ENCODE results near the gene PLPPR3. TPM values are rescaled to one million over a fixed set of nuclear protein-coding genes. Genes with fewer than 3 reads are reported as not detected.

Gene PLPPR3
- total RNA-seq, 4 donors from 2014 or later = not detected

GRCh38 chr19:768424-768823 lies 53.3 kb downstream of the PLPPR3 start:
- WGBS = 54% methylated on average over 14 of the region's 14 CpGs
- TF ChIP-seq POLR2A (IDR thresholded peaks at IDR 0.05) (no peak), POLR2AphosphoS5 (IDR thresholded peaks at IDR 0.05) (no peak), CTCF (IDR thresholded peaks at IDR 0.05) (no peak)

GRCh38 chr19:765179-765738 lies 56.5 kb downstream of the PLPPR3 start:
- H3K27me3 ChIP-seq = no peaks in the 10 kb centered on the region
- no peak for TF ChIP-seq POLR2AphosphoS5 (IDR thresholded peaks at IDR 0.05)
- no peak for TF ChIP-seq EP300 (IDR thresholded peaks at IDR 0.05)
- no peak for TF ChIP-seq POLR2A (IDR thresholded peaks at IDR 0.05)
- TF ChIP-seq CTCF (IDR thresholded peaks at IDR 0.05) = no peak

More at GRCh38 chr19:768424-768823, 53.3 kb downstream of the PLPPR3 start:
- Histone ChIP-seq H3K4me1 (peaks cover 12% of the 10 kb centered on the region), H3K27me3 (no peaks in the 10 kb centered on the region), H3K27ac (no peak overlapping the region), H3K36me3 (no peaks in the 10 kb centered on the region), H3K9me3 (no peaks in the 10 kb centered on the region), H3K4me3 (no peak overlapping the region)
- DNase-seq (ENCODE audit: low spot score in 2 of 2) = no peak

GRCh38 chr19:764301-764700 lies 57.5 kb downstream of the PLPPR3 start:
- no peak overlapping the region for H3K4me3 ChIP-seq
- no peaks in the 10 kb centered on the region for H3K9me3 ChIP-seq
- H3K4me1 ChIP-seq = no peaks in the 10 kb centered on the region
- DNase-seq (ENCODE audit: low spot score in 2 of 2) = no peak
- H3K27me3 ChIP-seq = no peaks in the 10 kb centered on the region
- H3K36me3 ChIP-seq = no peaks in the 10 kb centered on the region
- 95% methylated on average over 6 of the region's 12 CpGs for WGBS
- no peak for TF ChIP-seq CTCF (IDR thresholded peaks at IDR 0.05)
- TF ChIP-seq EP300 (IDR thresholded peaks at IDR 0.05) = no peak
- no peak for TF ChIP-seq POLR2AphosphoS5 (IDR thresholded peaks at IDR 0.05)
- TF ChIP-seq POLR2A (IDR thresholded peaks at IDR 0.05) = no peak
- H3K27ac ChIP-seq = no peak overlapping the region

More at GRCh38 chr19:765179-765738, 56.5 kb downstream of the PLPPR3 start:
- 83% methylated on average over 7 of the region's 7 CpGs for WGBS
- no peak for DNase-seq (ENCODE audit: low spot score in 2 of 2)
- Histone ChIP-seq H3K27ac (no peak overlapping the region), H3K36me3 (no peaks in the 10 kb centered on the region), H3K4me1 (peaks cover 2% of the 10 kb centered on the region), H3K9me3 (no peaks in the 10 kb centered on the region), H3K4me3 (no peak overlapping the region)

- H3K9me3 ChIP-seq = no peaks in the 10 kb centered on the region
- H3K27me3 ChIP-seq = no peaks in the 10 kb centered on the region
- DNase-seq (ENCODE audit: low spot score in 2 of 2) = no peak
- no peak for TF ChIP-seq POLR2AphosphoS5 (IDR thresholded peaks at IDR 0.05)
- no peak for TF ChIP-seq CTCF (IDR thresholded peaks at IDR 0.05)
- no peak for TF ChIP-seq EP300 (IDR thresholded peaks at IDR 0.05)
- no peak overlapping the region for H3K27ac ChIP-seq
- H3K36me3 ChIP-seq = no peaks in the 10 kb centered on the region
- H3K4me1 ChIP-seq = no peaks in the 10 kb centered on the region
- H3K4me3 ChIP-seq = no peak overlapping the region
- WGBS = 84% methylated on average over 6 of the region's 6 CpGs
Measured at GRCh38 chr19:763869-764268, 57.9 kb downstream of the PLPPR3 start.

- WGBS = 96% methylated on average over 10 of the region's 10 CpGs
- H3K27me3 ChIP-seq = no peaks in the 10 kb centered on the region
- H3K4me1 ChIP-seq = no peaks in the 10 kb centered on the region
- no peaks in the 10 kb centered on the region for H3K36me3 ChIP-seq
- DNase-seq (ENCODE audit: low spot score in 2 of 2) = no peak
- TF ChIP-seq CTCF (IDR thresholded peaks at IDR 0.05) (no peak), EP300 (IDR thresholded peaks at IDR 0.05) (no peak), POLR2A (IDR thresholded peaks at IDR 0.05) (no peak), POLR2AphosphoS5 (IDR thresholded peaks at IDR 0.05) (no peak)
- no peaks in the 10 kb centered on the region for H3K9me3 ChIP-seq
- H3K27ac ChIP-seq = no peak overlapping the region
- H3K4me3 ChIP-seq = no peak overlapping the region
Measured at GRCh38 chr19:763181-763580, 58.6 kb downstream of the PLPPR3 start.

Other genes with a start within 250 kb of the PLPPR3 start
- 100 to 1,000 TPM; 265 to 314 (median 285) TPM for gene BSG, start 249.4 kb downstream of the PLPPR3 start, total RNA-seq
- 1 to 10 TPM in 1 of 4 donors, under 1 TPM in 3; 0.11 to 1.7 (median 0.81) TPM for gene HCN2, start 232.1 kb downstream of the PLPPR3 start, total RNA-seq
- gene POLRMT, start 188.4 kb downstream of the PLPPR3 start, total RNA-seq = 10 to 100 TPM; 26.0 to 60.4 (median 46.3) TPM
- gene FGF22, start 182.1 kb downstream of the PLPPR3 start, total RNA-seq = 10 to 100 TPM in 2 of 4 donors, 1 to 10 TPM in 2; 5.2 to 13.0 (median 9.2) TPM
- gene RNF126, start 158.7 kb downstream of the PLPPR3 start, total RNA-seq = 100 to 1,000 TPM in 3 of 4 donors, 10 to 100 TPM in 1; 96.0 to 118 (median 106) TPM
- 10 to 100 TPM; 19.6 to 61.4 (median 59.0) TPM for gene FSTL3, start 145.6 kb downstream of the PLPPR3 start, total RNA-seq
- gene PRSS57, start 126.5 kb downstream of the PLPPR3 start, total RNA-seq = not detected
- 10 to 100 TPM; 19.4 to 45.4 (median 24.2) TPM for gene PALM, start 113.0 kb downstream of the PLPPR3 start, total RNA-seq
- gene MISP, start 70.8 kb downstream of the PLPPR3 start, total RNA-seq = 1 to 10 TPM in 2 of 4 donors, under 1 TPM in 1, not detected in 1; 0.60 to 6.5 (median 2.0) TPM
- gene PTBP1, start 24.5 kb downstream of the PLPPR3 start, total RNA-seq = 100 to 1,000 TPM; 152 to 227 (median 174) TPM
- under 1 TPM in 1 of 4 donors, not detected in 3; 0.79 TPM for gene AZU1, start 5.9 kb upstream of the PLPPR3 start, total RNA-seq
- gene PRTN3, start 19.0 kb upstream of the PLPPR3 start, total RNA-seq = not detected
- under 1 TPM in 1 of 4 donors, not detected in 3; 0.79 TPM for gene ELANE, start 30.3 kb upstream of the PLPPR3 start, total RNA-seq
- gene CFD, start 37.7 kb upstream of the PLPPR3 start, total RNA-seq = 100 to 1,000 TPM; 195 to 332 (median 294) TPM
- gene MED16, start 71.2 kb upstream of the PLPPR3 start, total RNA-seq = 10 to 100 TPM; 45.1 to 63.9 (median 57.0) TPM
- not detected for gene RNU6-9, start 71.5 kb upstream of the PLPPR3 start, total RNA-seq
- 10 to 100 TPM; 41.3 to 58.3 (median 51.2) TPM for gene R3HDM4, start 91.3 kb upstream of the PLPPR3 start, total RNA-seq
- under 1 TPM in 1 of 4 donors, not detected in 3; 0.29 TPM for gene KISS1R, start 95.4 kb upstream of the PLPPR3 start, total RNA-seq
- gene ARID3A, start 104.1 kb upstream of the PLPPR3 start, total RNA-seq = 1 to 10 TPM; 4.7 to 7.5 (median 6.1) TPM
- 10 to 100 TPM; 25.0 to 52.6 (median 42.2) TPM for gene WDR18, start 162.4 kb upstream of the PLPPR3 start, total RNA-seq
- 1 to 10 TPM in 1 of 4 donors, under 1 TPM in 1, not detected in 2; 0.13 to 1.1 TPM for gene GRIN3B, start 178.5 kb upstream of the PLPPR3 start, total RNA-seq
- 100 to 1,000 TPM; 165 to 349 (median 243) TPM for gene TMEM259, start 199.2 kb upstream of the PLPPR3 start, total RNA-seq
- gene RNU6-2, start 199.6 kb upstream of the PLPPR3 start, total RNA-seq = not detected
- 10 to 100 TPM; 44.0 to 75.1 (median 68.4) TPM for gene CNN2, start 204.7 kb upstream of the PLPPR3 start, total RNA-seq
- gene ABCA7, start 218.2 kb upstream of the PLPPR3 start, total RNA-seq = 10 to 100 TPM; 29.8 to 97.6 (median 47.5) TPM
- 10 to 100 TPM; 11.5 to 13.4 (median 12.6) TPM for gene ARHGAP45, start 245.2 kb upstream of the PLPPR3 start, total RNA-seq

All from suprapubic skin (tissue), 4 donors.